RPMI7951 (cell line): ENCODE data around the gene ERC2. TPM values are rescaled to one million over a fixed set of nuclear protein-coding genes. Genes with fewer than 3 reads are reported as not detected.

ENCODE experiments used
- DNase-seq: peaks from one replicate; pipeline ENCODE4 v3.0.0-alpha.2; 2012; ENCODE audit warnings: low read depth
- total RNA-seq: library from RNA; depleted of rRNA; stranded (reverse); fragments of >200 nt; shearing (Covaris generic); gene quantifications from 2 replicates; pipeline ENCODE4 v1.2.3, GENCODE V29; 2014

ERC2 gene
- total RNA-seq, 1 experiment from 2014 or later: 0.24 TPM

DNA sequence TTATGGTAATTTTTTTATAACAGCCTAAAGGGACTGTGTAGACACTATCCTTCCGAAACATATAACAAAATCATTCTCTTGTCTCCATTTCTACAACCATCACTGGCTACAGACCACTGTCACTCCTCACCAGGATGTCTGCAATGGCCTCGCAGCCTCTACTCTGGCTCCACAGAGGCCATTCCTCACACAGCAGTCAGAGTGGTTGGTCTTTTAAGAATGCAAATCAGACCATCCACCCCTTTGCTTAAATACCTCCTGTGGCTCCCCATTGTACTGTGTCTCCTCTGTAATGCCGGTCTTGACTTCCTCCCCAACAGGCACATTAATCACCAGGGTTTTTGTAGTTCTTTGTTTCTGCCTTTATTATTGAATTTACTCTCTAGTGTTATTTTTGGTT, 344.8 kb downstream of the ERC2 start:
- DNase-seq: no peak

DNA sequence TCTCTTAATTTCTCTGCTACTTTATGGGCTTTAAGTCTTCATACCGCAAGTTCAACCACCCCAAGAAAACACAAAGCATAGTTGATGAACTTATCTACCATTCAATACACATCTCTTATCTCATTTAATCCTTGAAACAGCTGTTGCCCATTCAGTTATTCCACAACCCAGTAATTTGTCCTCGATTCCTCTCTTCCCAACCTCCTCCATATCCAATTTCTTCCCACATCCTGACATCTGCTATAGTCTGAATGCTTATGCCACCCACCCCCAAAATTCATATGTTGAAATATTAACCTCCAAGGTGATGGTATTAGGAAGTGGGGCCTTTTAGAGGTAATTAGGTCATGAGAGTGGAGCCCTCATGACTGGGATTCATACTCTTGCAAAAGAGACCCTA, 345.4 kb downstream of the ERC2 start:
- DNase-seq: no peak

DNA sequence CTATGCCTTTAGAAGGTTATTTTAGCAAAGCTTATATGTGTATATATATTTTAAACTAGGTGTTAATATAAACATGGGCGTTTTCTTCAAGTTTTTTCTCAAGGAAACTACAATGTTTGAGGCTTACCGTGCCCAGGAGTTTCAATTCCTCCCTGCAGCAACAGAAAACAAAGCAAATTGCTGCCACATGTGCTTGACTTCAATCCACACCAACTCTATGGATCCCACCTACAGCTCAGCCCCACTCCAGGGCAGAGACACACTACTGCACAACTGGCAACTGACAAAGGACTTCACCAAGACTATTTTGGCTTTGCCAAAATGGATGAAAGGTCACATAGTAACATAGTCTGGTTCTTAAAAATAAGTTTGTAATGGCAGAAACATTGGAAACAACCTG, 346.6 kb downstream of the ERC2 start:
- no peak for DNase-seq

DNA sequence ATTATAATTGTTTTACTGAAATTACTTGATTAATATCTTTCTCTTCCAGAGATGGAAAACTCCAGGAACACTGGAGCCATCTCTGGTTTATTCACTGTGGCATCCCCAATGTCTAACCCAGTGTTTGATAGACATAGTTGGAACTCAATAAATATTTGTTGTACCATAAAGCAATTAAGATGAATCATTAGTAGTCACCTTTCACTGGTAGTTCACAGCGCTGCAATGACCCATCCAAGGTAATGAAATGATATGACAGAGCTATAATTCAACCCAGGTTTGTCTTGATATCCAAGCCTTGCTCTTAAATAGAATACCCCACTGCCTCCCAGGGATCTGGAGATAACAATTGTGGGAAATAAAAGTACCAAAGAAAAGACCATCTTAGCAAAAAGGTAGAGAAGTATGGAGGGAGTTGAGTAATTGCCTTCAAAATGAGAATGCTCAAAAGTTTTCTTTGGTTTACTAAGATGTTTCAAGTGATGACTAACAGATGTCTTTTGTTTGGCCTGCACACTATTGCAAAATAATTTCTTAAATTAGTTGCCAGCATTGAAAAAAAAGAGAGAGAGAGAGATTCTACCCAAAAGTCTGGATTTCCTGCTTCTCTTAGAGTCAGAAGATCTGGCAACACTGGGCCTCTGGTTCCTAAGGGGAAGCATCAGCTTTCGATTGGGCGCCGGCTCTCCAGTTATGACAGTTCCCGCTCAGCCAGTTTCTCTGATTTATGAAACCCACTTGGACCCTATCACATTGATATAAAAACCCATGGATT, 348.5 kb downstream of the ERC2 start:
- peak; percentile 85 for DNase-seq

DNA sequence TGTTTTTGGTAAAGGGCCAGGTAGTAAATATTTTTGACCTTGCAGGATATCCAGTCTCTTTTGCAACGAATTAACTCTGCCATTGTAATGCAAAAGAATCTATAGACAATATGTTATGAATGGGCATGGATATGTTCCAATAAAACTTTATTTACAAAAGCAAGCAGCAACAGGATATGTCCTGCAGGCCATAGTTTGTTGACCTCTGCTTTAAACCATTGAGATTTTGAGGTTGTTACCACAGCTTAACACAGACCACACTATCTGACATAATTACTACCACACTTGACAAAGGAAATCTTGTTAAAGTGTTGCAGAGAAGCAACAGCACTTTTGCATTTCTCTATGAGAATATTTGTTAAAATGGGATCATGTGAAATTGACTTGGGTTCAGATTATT, 349.3 kb downstream of the ERC2 start:
- DNase-seq: peak; percentile 69

DNA sequence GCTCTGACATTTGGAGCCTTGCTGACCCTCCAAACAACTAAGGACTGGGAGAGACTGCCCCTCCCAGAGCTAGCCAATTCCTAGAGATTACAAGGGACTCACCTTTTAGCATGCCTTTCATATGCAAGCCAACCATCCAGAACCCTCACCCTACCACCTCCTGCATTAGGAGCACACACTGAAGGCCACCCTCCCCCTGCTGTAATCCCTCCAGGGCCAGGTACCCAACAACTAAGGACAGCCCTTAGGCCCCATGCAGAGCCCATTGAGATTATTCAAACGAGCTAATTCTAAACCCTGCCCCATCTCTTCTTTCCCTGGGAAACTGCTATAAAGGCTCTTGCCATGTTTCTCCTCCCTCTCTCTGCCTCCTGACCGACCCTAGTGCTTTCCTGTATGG, 352.6 kb downstream of the ERC2 start:
- DNase-seq: no peak

DNA sequence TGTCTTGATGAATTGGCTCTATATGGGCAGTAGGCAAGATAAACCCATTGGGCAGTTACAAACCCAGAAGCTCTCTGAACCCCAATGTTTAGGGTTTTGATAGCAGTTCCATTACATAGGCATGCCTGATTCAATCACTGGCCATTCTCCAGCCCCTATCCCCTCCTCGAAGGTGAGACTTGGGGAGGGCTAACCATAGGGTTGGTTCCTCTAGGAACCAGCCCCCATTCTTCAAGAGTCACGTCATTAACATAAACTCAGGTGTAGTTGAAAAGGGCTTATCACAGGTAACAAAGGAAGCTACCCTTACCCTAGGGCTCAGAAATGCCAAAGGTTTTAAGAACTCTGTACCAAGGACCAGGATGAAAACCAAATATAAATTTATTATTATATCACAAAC, 353.1 kb downstream of the ERC2 start:
- DNase-seq: no peak

DNA sequence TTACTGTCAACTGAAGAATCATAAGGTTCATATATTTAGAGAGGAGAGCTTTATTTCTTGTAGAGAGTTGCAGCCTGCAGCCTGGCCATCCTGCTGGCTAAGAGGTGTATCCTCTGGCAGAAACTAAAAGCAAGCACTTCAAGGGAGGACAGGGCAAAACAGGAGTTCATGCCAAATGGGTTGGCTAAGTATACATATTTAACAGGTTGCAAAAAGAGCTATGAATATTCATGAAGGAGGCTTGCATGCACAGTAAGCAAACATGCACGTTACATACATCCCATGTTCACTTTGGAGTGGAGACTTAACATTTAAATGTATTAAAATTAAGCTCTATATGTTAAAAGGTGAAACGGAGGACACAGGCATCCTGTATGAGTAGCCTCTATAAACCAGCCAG, 354.4 kb downstream of the ERC2 start:
- no peak for DNase-seq

DNA sequence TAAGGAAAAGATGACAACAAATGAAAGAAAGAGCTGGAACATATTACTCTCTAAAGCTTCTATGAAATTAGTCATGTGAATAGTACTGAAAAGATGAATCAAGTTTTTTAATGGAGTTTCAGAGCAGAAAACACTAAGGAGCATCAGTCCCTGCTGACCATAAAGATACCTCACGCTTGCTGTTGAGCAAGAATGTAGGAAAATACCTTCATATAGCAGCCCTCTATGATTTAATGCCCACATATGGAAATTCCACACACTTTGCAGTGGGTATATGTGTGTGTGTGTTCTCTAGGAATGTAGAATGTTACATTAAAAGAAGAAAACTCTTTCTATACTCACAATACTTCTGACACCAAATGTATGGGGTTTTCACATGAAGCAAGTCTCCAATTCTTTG, 355.0 kb downstream of the ERC2 start:
- DNase-seq: no peak

DNA sequence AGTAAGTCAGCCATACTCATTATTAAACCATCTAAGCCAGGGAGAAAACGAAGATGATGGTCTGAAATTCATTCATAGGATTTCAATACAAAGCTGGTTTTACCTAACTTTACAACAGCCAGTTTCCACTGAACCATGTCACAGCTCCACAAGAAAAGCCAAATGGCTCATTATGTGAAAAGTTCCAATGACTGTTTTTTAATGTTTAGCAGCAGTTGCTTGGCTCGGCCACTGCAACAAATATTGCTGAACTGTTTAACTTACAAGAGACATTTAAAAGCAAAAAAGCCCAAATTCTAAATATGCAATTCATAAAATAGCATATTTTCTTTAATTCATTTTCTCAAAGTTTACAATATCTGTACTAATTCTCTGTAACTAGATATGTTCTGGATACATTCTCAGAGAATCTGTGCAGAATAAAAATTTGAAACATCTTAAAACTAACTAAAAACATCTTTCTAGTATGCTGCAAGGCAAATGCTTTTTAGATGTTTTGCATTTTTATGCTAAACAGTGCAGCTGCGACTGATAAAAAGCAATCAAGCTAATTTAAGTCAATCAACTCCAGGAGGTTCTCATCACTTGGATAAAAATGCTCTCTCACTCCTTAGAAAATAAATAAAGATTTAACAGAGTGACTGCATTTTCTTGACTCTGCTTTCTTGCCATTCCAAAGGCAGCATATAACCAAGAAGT, 356.5 kb downstream of the ERC2 start:
- no peak for DNase-seq

DNA sequence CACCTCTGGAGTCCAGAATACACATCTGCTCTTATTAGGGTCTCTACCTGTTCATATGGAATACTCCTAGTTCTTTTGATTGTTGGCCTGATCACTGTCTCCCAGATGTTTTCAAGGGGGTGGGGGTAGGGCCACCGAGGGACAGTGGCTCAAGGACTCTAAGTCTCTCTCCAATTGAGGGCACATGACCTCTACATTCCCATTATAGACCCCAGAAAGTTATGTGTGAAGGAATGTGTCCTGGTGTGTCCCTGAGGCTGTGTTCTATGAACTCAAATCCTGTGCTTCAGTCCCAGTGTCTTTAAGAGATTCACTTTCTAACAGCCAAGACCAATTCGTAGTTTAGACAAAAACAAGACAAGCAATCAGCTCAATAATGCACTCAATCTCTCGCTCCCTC, 357.4 kb downstream of the ERC2 start:
- DNase-seq: no peak

DNA sequence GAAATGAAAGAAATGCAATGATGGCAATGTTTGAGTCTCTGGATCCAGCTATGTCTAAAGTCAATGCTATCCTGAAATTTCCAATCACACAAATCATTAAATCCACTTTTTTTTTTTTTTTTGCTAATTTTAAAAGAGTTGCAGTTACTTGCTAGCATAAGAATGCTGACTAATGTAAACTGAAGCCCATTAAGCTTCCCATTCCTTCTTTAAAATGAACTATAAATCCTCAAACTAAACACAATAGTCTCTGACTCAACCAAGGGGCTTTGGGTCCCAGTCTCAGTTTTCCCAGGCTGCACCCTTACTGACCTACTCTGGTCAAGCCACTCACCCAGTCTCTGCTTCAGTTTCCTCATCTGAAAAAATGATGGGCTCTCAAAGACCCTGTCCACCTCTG, 361.1 kb downstream of the ERC2 start:
- DNase-seq: no peak

DNA sequence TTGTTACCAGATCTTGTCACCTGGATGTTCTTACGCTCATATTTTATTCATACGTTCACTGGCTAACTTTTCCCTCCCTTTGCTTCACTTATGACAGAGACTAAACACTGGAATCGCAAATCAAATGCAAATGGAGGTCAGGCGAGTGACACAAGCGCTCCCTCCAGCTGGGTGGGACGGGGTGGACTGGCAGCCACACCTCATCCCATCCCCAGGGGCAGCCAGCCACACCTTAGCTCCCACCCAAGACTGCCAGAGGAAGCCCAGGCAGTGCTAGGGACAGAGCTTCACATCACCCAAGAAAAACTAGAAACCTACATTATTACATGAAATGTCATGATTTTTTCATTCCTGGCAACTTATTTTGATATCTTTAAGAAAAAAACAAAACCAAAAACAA, 366.2 kb downstream of the ERC2 start:
- DNase-seq: no peak

DNA sequence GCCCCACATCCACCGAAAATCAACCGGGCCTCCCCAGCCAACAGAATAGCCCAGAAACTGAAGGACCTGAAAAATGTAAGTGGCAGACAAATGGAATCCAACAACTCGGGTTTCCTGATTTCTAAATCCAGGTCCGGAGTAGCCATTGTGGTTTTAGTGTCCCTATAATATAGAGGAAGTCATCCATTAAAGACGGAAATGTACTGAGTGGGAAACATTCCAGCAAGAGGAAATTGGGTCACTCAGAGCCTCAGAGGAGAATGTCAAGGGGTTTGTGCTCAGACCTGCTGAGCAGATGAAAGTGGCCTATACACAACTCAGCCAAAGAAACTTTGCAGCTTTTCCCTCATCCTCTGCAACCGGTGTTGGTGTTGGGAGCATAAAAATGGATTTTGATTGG, 366.7 kb downstream of the ERC2 start:
- no peak for DNase-seq

DNA sequence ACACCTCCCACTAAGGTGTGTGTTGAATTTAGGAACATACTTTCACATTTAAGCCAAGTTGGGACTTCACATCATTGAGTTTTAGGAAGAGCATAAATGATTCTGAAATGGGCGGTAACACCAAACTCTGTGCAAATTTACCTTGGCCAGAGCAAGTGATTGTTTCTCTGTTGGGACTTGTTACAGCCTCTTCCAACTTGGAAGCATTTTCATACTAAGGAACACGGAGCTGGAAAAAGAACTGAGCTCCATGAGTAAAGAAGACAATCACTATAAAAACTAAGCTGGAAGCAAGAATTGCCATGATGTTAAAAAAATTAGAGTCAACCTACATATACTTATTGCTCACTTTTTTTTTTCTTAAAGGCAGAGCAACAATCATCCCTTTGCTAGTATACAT, 371.3 kb downstream of the ERC2 start:
- no peak for DNase-seq

DNA sequence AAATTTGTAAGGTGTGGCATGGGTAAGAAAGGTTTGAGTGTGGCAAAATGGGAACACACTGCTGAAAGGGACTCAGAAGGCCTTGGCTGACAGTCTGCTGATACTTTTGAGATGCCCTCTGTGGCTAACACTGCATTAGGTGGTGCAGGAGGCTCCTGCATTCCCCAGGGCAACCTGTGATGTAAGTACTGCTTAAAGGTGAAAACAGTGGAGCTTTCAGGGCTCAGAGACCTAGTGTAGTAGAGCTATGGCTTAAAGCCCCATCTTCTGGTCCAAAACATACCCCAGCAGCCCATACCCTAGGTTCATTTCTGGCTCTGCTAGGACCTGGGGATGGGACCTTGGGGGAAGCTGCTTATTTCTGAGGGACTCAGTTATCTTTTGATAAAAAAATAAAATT, 374.1 kb downstream of the ERC2 start:
- DNase-seq: no peak

DNA sequence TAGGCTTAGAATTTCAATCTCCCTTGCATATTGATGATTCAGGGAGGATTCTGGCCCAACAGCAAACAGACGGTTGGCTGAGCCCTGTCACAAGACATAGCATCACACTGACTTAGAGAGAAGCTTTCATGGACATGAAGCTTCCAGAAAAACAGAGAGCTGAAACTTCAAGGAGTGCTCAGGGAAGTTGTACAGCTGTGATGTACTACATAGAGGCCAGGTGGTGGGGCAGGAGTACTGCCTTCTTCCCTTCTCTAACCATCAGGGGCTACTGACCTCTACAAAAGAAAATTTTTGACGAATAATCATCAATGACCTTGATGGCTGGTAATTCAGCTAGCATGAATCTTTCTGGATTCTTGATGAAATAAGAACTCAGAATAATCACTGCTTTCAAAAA, 378.5 kb downstream of the ERC2 start:
- DNase-seq: peak; percentile 9

DNA sequence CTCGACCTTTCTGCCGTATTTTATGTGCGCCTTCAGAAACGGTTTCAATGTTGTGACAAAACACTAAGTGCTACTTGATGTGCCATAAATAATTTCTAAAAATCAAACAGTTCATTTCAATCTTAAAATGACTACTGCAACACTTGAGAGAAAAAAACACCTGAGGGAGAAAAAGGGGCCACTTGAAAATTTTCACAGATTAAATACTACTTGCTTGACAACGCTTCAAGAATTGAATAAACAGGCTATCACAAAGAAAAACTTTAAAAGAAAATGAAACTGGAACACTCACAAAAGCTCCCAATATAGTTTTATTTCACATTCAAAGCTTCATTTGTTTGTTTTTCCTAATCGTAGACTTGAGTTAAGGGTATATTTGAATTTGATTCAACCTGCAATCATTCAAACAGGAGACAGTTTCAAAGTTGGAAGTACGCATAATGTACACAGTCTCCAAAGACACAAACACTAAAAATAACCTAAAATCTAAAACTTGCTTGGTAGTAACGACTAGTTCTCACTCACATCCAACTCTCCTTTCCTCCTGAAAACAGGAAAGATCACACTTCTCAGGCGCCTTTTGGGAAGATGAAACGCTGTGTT, 380.7 kb downstream of the ERC2 start:
- peak; percentile 22 for DNase-seq

DNA sequence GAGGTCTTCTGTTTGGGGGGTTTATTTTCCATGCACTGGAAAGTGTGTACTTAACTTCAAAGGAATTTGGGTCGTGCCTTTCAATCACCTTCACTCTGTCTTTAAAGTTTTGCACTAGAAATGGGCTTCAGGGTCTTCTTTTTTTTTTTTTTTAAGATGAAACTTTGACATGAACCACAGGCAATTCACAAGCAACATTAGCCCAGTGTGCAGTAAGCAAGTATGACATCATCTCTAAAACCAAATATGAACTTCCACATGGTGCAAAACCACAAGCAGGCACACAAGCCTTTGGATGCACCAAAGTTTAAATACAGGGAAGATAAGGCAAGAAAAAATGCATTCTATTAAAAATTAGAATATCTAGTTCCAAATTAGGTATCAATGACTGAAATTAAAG, 381.9 kb downstream of the ERC2 start:
- peak; percentile 54 for DNase-seq

DNA sequence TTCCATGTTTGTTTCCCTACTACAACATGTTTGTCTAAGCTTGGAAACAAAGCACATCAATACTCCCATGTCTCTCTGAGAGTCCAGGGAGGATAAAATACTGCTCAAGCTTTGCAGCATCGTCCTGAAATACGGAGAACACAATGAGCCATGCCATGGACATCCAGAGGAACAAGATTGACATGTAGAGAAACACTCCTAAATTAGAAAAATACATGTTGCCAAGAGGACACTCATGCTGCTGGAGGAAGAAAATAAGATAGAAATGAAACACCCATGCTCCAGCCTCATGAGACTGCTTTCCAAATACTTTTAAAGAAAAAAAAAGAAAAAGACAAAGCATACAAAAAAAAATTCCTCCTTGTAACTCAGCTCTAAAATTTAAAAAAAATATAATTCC, 387.0 kb downstream of the ERC2 start:
- DNase-seq: no peak

DNA sequence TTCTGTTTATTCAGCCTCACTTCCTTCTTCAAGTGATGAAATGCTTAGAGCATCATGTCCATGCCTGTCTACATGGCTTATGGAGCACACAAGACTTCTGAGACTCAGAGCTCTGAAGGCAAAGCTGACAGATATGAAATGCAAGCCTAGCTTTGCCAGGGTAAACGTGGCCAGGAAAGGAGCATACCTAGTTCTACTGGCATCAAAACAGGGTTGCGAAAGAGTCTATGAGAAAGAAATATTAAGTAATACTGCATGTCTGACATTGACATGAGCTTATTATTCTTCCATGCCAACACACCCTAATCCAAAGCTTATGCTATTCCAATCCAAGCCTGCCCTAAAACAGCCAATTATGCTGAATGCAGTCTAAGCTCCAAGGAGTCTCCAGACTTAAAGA, 391.5 kb downstream of the ERC2 start:
- DNase-seq: no peak

DNA sequence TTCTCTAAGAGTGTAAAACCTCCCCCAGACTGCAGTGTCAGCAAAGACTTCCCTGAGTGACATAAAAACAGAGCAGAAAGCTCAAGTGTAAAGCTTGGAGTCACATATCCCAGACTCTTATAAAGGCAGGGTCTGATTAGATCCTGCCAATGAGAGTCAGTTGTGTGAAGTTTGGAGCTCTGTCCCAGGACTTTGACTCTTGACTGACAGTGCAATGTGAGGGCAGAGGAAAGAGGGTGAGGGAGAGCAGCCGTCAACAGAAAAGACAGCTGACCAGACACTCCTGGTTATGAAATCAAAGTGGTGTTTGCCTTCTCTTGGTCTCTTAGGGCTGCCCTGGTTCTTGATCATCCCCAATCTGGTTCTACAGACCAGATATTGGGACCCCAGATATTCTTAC, 393.2 kb downstream of the ERC2 start:
- DNase-seq: no peak

DNA sequence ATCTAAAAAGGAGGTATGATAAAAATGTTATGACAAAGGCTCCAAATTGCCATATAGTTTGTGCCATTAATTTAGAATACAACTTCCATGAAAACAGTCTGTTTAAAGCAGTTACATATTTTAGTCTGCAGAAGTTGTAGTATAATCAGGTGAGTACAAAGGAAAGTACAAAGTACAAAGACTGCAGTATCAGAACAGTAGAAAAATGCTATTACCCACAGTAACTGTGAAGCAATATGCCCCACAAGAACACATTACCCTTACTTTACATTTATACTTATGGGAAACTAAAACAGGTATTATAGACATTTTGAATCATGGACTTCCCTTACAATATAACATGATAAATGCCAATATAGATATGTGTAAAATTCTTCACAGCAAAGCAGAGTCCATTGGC, 398.5 kb downstream of the ERC2 start:
- DNase-seq: no peak
